K562 (cell line): Measurements from ENCODE around the gene MSRB3. TPM values are rescaled to one million over a fixed set of nuclear protein-coding genes. Genes with fewer than 3 reads are reported as not detected.

Source experiments
- ATAC-seq: fragments of 200-7000 bp; cut with Tn5 transposase; 3 replicates; pipeline ENCODE4 v1.9.1; 2020; ENCODE audit warnings: moderate library complexity
- BruUV-seq: library from RNA; stranded (reverse); fragments of 400-500 nt; replicated peaks from 2 replicates; lab custom pipeline; 2021; lab: Mats Ljungman, UMichigan
- CTCF ChIA-PET: fragments of 300-600 bp; formaldehyde crosslinking; extraction: SDS; loops from one replicate; lab custom pipeline; 2021; ENCODE audit warnings: low intra/inter-chr PET ratio; lab: Yijun Ruan, JAX
- POLR2A ChIA-PET: fragments of 300-600, 350-650 bp; sonication (Branson Sonifier 250); formaldehyde crosslinking; extraction: SDS; loops from one replicate; lab custom pipeline; 2021; ENCODE audit warnings: antibody characterized with exemption, inconsistent platforms; lab: Yijun Ruan, JAX
- DNase-seq, 4 experiments: peaks; one replicate each; pipeline versions ENCODE4 v3.0.0 to v3.0.0-alpha.2; 2011 to 2018; ENCODE audit warnings: low spot score in 3 of 4, mixed read lengths in 3 of 4; ENCODE audit errors: extremely low read depth in 1 of 4
- FAIRE-seq: peaks from 2 replicates; lab custom pipeline; 2011; peaks lifted over from hg19 to GRCh38; lab: Jason Lieb, UNC
- H2AFZ ChIP-seq: 2 replicates; pipeline ENCODE4 v1.6.0; 2011; ENCODE audit warnings: low read depth, low read length, control low read depth, inconsistent platforms
- H3K27ac ChIP-seq: fragments of 200-600 bp; 3 replicates; pipeline ENCODE4 v1.8.0; 2011; ENCODE audit warnings: low read depth, mild to moderate bottlenecking, control low read depth, inconsistent platforms, low read length, moderate library complexity, mixed read lengths; ENCODE audit errors: extremely low read depth
- H3K27me3 ChIP-seq, 2 experiments: fragments of 300-600 bp in 1 of 2; 2 replicates in 1 of 2; 3 replicates in 1 of 2; pipeline versions ENCODE4 v1.6.0 to v1.8.0; 2011; ENCODE audit warnings: inconsistent platforms in 2 of 2, low read length in 2 of 2, mild to moderate bottlenecking in 1 of 2, mixed read lengths in 1 of 2, moderate library complexity in 1 of 2; ENCODE audit not compliant: control insufficient read depth in 2 of 2, insufficient read depth in 2 of 2
- H3K36me3 ChIP-seq: fragments of 300-600 bp; 3 replicates; pipeline ENCODE4 v1.8.0; 2011; ENCODE audit warnings: mild to moderate bottlenecking, low read length, inconsistent platforms; ENCODE audit not compliant: control insufficient read depth, insufficient read depth
- H3K4me1 ChIP-seq, 2 experiments: fragments of 200-600 bp in 1 of 2; replicated peaks in 1 of 2; 2 replicates in 1 of 2; 3 replicates in 1 of 2; pipeline versions ENCODE4 v1.5.1 to v1.8.0; 2011; ENCODE audit warnings: inconsistent platforms in 2 of 2, low read length in 2 of 2, mild to moderate bottlenecking in 1 of 2, mixed read lengths in 1 of 2, moderate library complexity in 1 of 2; ENCODE audit not compliant: control insufficient read depth in 2 of 2, insufficient read depth in 2 of 2
- H3K4me2 ChIP-seq: 2 replicates; pipeline ENCODE4 v1.6.1; 2011; ENCODE audit warnings: low read length, control low read depth, inconsistent platforms, mixed read lengths; ENCODE audit not compliant: insufficient read depth
- H3K4me3 ChIP-seq: fragments of 200-600 bp; sonication (generic), shearing (Covaris generic); 2 replicates; pipeline ENCODE4 v1.5.1; 2016; ENCODE audit warnings: control low read depth, inconsistent platforms
- H3K79me2 ChIP-seq: fragments of 200-600 bp; 3 replicates; pipeline ENCODE4 v1.8.0; 2011; ENCODE audit warnings: low read length, inconsistent platforms; ENCODE audit not compliant: control insufficient read depth, insufficient read depth
- H3K9ac ChIP-seq, 2 experiments: 2 replicates each; pipeline versions ENCODE4 v1.6.0 to v1.6.1; 2011; ENCODE audit warnings: low read depth in 2 of 2, low read length in 2 of 2, control low read depth in 1 of 2, inconsistent platforms in 1 of 2, mild to moderate bottlenecking in 1 of 2, mixed read lengths in 1 of 2; ENCODE audit not compliant: insufficient read depth in 1 of 2
- H3K9me1 ChIP-seq: one replicate; pipeline ENCODE4 v1.6.0; 2011; ENCODE audit warnings: inconsistent platforms, mild to moderate bottlenecking, low read length, moderate library complexity; ENCODE audit not compliant: control insufficient read depth, insufficient read depth
- H3K9me3 ChIP-seq: replicated peaks from 2 replicates; pipeline ENCODE4 v1.5.1; 2011; ENCODE audit warnings: low read depth, low read length, inconsistent platforms; ENCODE audit not compliant: control insufficient read depth, insufficient read depth
- H4K20me1 ChIP-seq: replicated peaks from 2 replicates; pipeline ENCODE4 v1.6.1; 2011; ENCODE audit warnings: low read length, inconsistent platforms, mixed read lengths; ENCODE audit not compliant: control insufficient read depth, insufficient read depth
- ATF7 ChIP-seq: fragments of 450-650 bp; IDR thresholded peaks from 2 replicates; pipeline ENCODE4 v1.7.1; 2014; ENCODE audit warnings: mild to moderate bottlenecking, moderate library complexity
- CTCF ChIP-seq, 3 experiments: IDR thresholded peaks in 2 of 3; conservative IDR thresholded peaks in 1 of 3; 2 replicates each; pipeline ENCODE4 v1.5.1; 2011 to 2012; ENCODE audit warnings: low read length in 3 of 3, mild to moderate bottlenecking in 3 of 3, control low read depth in 2 of 3, improper control_type of control experiment in 1 of 3, inconsistent platforms in 1 of 3, low read depth in 1 of 3, mixed read lengths in 1 of 3, moderate library complexity in 1 of 3; ENCODE audit not compliant: insufficient read depth in 2 of 3
- DIDO1 ChIP-seq: fragments of 450-650 bp; IDR thresholded peaks from 2 replicates; pipeline ENCODE4 v1.6.1; 2016; ENCODE audit warnings: low read depth, missing biosample characterization, missing genetic modification characterization
- EP300 ChIP-seq: IDR thresholded peaks from 2 replicates; pipeline ENCODE4 v1.6.1; 2012; ENCODE audit warnings: low read length, improper control_type of control experiment
- FOXA1 ChIP-seq: fragments of 450-650 bp; IDR thresholded peaks from 2 replicates; pipeline ENCODE4 v1.6.1; 2016; ENCODE audit warnings: mild to moderate bottlenecking, borderline replicate concordance
- HES1 ChIP-seq: fragments of 450-650 bp; IDR thresholded peaks from 2 replicates; pipeline ENCODE4 v1.6.1; 2016; ENCODE audit warnings: low read depth, mild to moderate bottlenecking, moderate library complexity
- HEY1 ChIP-seq: fragments of 250-450 bp; sonication (Bioruptor Pico); IDR thresholded peaks from 2 replicates; pipeline ENCODE4 v1.5.0; 2020; ENCODE audit warnings: mild to moderate bottlenecking, moderate library complexity, borderline replicate concordance
- MEF2A ChIP-seq: IDR thresholded peaks from 2 replicates; pipeline ENCODE4 v1.6.1; 2011; ENCODE audit warnings: low read depth, mild to moderate bottlenecking, low read length, moderate library complexity; ENCODE audit not compliant: control insufficient read depth
- MEIS2 ChIP-seq: fragments of 450-650 bp; IDR thresholded peaks from 2 replicates; pipeline ENCODE4 v1.6.1; 2014; ENCODE audit warnings: mild to moderate bottlenecking; ENCODE audit not compliant: partially characterized antibody
- SMARCB1 ChIP-seq: IDR thresholded peaks from 2 replicates; pipeline ENCODE4 v1.6.1; 2011; ENCODE audit warnings: improper control_type of control experiment, low read depth; ENCODE audit not compliant: insufficient read length
- SRSF1 ChIP-seq: fragments of 200-400 bp; formaldehyde crosslinking; IDR thresholded peaks from 2 replicates; pipeline ENCODE4 v1.6.1; 2017; ENCODE audit warnings: mild to moderate bottlenecking, low read depth, low read length, moderate library complexity
- TCF7 ChIP-seq: sonication (generic); IDR thresholded peaks from 2 replicates; pipeline ENCODE4 v1.6.1; 2016; ENCODE audit warnings: antibody characterized with exemption, borderline replicate concordance
- TFAP4 ChIP-seq: sonication (generic); formaldehyde crosslinking; IDR thresholded peaks from 2 replicates; pipeline ENCODE4 v1.8.0; 2022; ENCODE audit warnings: missing genetic modification reagents, mild to moderate bottlenecking, moderate library complexity, borderline replicate concordance
- ZBTB2 ChIP-seq: fragments of 450-650 bp; IDR thresholded peaks from 2 replicates; pipeline ENCODE4 v1.6.1; 2016; ENCODE audit warnings: antibody characterized with exemption
- ZNF175 ChIP-seq: fragments of 200-800 bp; sonication (Bioruptor generic); IDR thresholded peaks from 2 replicates; pipeline ENCODE4 v1.6.1; 2016; ENCODE audit warnings: low read depth, mild to moderate bottlenecking, missing genetic modification characterization, missing compliant biosample characterization
- ZZZ3 ChIP-seq: fragments of 450-650 bp; IDR thresholded peaks from 2 replicates; pipeline ENCODE4 v1.6.1; 2016; ENCODE audit warnings: antibody characterized with exemption, mild to moderate bottlenecking, moderate library complexity
- in situ Hi-C: fragments of 300-500 bp; cut with MboI; formaldehyde crosslinking; loops from 4 replicates; pipeline ENCODE4 v1.15.0; 2018; ENCODE audit warnings: inconsistent platforms, mixed read lengths
- intact Hi-C: fragments of 100-400 bp; cut with micrococcal nuclease; formaldehyde crosslinking; loops from 2 replicates; pipeline ENCODE4 v1.14.2; 2022
- polyA plus RNA-seq, 8 experiments: library from polyadenylated mRNA; depleted of rRNA in 4 of 8; stranded (reverse) in 5 of 8; unstranded in 3 of 8; fragments of >200 nt; fragmentation: Nextera tagmentation in 2 of 8; fragmentation: Illumina TruSeq in 1 of 8; extraction: Ambion mirVana in 2 of 8; extraction: Trizol in 1 of 8; gene quantifications; 2 replicates each; pipeline versions ENCODE4 v1.2.1 to v1.2.3, GENCODE V29; 2011 to 2014; ENCODE audit warnings: inconsistent platforms in 1 of 8, missing spikeins in 1 of 8
- total RNA-seq, 7 experiments: library from RNA; depleted of rRNA in 6 of 7; stranded (reverse); fragments of >200 nt in 6 of 7; fragmentation: Illumina TruSeq in 2 of 7; extraction: Trizol in 2 of 7; gene quantifications; 2 replicates each; pipeline versions ENCODE4 v1.2.1 to v1.2.3, GENCODE V29; 2011 to 2021; ENCODE audit warnings: low replicate concordance in 1 of 7

MSRB3 gene
- total and polyA plus RNA-seq, 9 of the 15 experiments (the other 6 are each of a cell fraction or from before 2014, with no cell fraction given), result 0.04 TPM; not detected in 8

- TF ChIP-seq SMARCB1 (no peak), CTCF (IDR thresholded peaks at IDR 0.05 in 2 of 3, conservative IDR thresholded peaks at IDR 0.05 in 1 of 3; ENCODE audit: insufficient read depth in 2 of 3, low read depth in 1 of 3, low read length in 3 of 3) (peak; percentile 2 to 21 (median 13); a peak in 1 of 6 replicates)
- TF ChIP-seq, all 486 proteins: peak for 3
Observed at GRCh38 chr12:65419284-65420072, 141.0 kb downstream of the MSRB3 start (continued).

GRCh38 chr12:65420941-65421340 lies 142.5 kb downstream of the MSRB3 start:
- Histone ChIP-seq H3K9me1 (no peaks in the 10 kb centered on the region), H3K9me3 (no peaks in the 10 kb centered on the region), H3K9ac (no peak overlapping the region), H3K4me3 (no peak overlapping the region), H3K4me2 (no peak overlapping the region), H3K27ac (no peak overlapping the region), H2AFZ (no peak overlapping the region), H3K36me3 (no peaks in the 10 kb centered on the region), H3K79me2 (no peaks in the 10 kb centered on the region), H3K4me1 (no peaks in the 10 kb centered on the region), H4K20me1 (no peaks in the 10 kb centered on the region), H3K27me3 (no peaks in the 10 kb centered on the region)
- TF ChIP-seq FOXA1 (no peak), DIDO1 (tag) (no peak), TCF7 (no peak), EP300 (no peak), ZZZ3 (no peak), ATF7 (no peak), MEIS2 (no peak), HES1 (no peak), TFAP4 (CRISPR knock-in tag) (no peak), HEY1 (CRISPR knock-in tag) (no peak), SRSF1 (no peak), MEF2A (no peak), ZNF175 (CRISPR knock-in tag) (no peak), ZBTB2 (no peak)
- intact Hi-C loops, result no loop called here
- BruUV-seq, result no TSS peak
- ATAC-seq, result no peak
- in situ Hi-C loops, result no loop called here
- no peak for FAIRE-seq
- CTCF ChIA-PET, result no interaction called here
- POLR2A ChIA-PET, result no interaction called here
- no peak for DNase-seq
